Ectodermal cell (in vitro differentiated cells): ENCODE data around the gene ZNF764.
A peak's percentile ranks its signal among the peaks of the same experiment; 100 is the strongest.

Experiments
- H3K27ac ChIP-seq: 2 replicates; pipeline ENCODE4 v1.7.0; 2013; ENCODE audit warnings: mild to moderate bottlenecking, low read depth, low read length; ENCODE audit not compliant: insufficient read depth, poor library complexity, severe bottlenecking
- H3K27me3 ChIP-seq: 2 replicates; pipeline ENCODE4 v1.7.0; 2013; ENCODE audit warnings: mild to moderate bottlenecking, low read length; ENCODE audit not compliant: insufficient read depth, control insufficient read depth, poor library complexity, severe bottlenecking
- H3K36me3 ChIP-seq: one replicate; pipeline ENCODE4 v1.7.0; 2013; ENCODE audit warnings: low read length; ENCODE audit not compliant: control insufficient read depth, insufficient read depth
- H3K4me1 ChIP-seq: one replicate; pipeline ENCODE4 v1.7.0; 2013; ENCODE audit warnings: low read length; ENCODE audit not compliant: control insufficient read depth, insufficient read depth
- H3K4me3 ChIP-seq: 2 replicates; pipeline ENCODE4 v1.7.0; 2013; ENCODE audit warnings: low read depth, low read length, control low read depth; ENCODE audit not compliant: insufficient read depth
- H3K9me3 ChIP-seq: 2 replicates; pipeline ENCODE4 v1.7.0; 2013; ENCODE audit warnings: mild to moderate bottlenecking, low read length, moderate library complexity; ENCODE audit not compliant: control insufficient read depth
- WGBS, 2 experiments: methylation state at CpG; one replicate each; pipeline ENCODE4 v1.1.7; 2013; ENCODE audit warnings: missing lambda C conversion rate in 2 of 2; 5-methylcytosine and 5-hydroxymethylcytosine counted together

ZNF764 gene

DNA sequence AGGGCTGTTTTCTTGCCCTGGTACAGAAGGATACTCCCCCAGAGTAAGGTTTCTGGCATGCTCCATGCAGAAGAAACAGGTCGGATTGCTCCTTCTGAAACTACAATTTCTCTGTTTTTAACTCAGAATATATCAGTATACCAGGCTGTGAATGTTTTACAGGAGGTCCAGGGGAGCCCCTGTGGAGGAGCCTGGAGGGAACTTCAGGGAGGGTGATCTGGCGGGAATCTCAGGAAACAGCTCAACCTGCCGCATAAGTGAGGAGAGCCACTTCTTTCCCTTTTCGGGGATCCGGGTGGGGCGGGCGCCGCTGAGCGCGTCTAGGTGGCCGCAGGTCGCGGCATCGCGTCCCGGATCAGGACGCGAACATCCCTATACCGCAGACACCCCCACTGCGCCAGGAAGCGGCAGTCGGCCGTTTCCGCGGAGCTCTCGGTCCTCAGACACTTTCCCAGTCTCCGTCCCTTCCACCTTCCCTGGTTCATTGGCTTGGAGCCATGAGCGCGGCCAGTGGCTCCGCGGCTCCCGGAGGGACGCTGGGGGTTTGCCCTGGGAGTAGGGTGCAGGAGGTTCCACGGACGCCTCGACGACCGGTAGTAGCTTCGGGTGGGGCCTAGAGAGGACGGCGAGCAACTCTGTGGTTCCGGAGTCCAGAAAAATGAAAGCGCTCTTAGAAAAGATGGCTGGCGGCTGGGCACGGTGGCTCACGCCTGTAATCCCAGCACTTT lies 3.1 kb upstream of the ZNF764 start:
- H3K4me1 ChIP-seq, result peaks cover 5% of the 10 kb centered on the region
- whole genome bisulfite sequencing, 2 experiments, result 90 to 93% methylated on average over 46 of the region's 46 CpGs
- no peaks in the 10 kb centered on the region for H3K9me3 ChIP-seq
- no peak overlapping the region for H3K4me3 ChIP-seq
- no peaks in the 10 kb centered on the region for H3K27me3 ChIP-seq
- H3K36me3 ChIP-seq, result no peaks in the 10 kb centered on the region
- H3K27ac ChIP-seq, result no peak overlapping the region

DNA sequence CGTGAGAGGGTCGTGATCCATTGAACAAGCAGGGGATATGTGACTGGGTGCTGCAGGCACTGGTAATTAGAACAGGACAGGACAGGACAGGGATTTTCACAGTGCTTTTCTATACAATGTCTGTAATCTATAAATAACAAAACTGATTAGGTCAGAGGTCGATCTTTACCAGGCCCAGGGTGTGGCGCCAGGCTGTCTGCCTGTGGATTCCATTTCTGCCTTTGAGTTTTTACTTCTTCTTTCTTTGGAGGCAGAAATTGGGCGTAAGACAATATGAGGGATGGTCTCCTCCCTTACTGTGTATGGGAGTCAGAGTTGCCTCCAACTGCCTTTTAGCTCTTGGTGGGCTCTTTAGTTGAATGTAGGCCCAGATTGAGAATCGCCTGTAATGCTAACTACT lies 1.5 kb upstream of the ZNF764 start:
- no peak overlapping the region for H3K4me3 ChIP-seq
- 96 to 97% methylated on average over 6 of the region's 6 CpGs for WGBS, 2 experiments
- no peaks in the 10 kb centered on the region for H3K9me3 ChIP-seq
- H3K27ac ChIP-seq, result no peak overlapping the region
- peaks cover 5% of the 10 kb centered on the region for H3K4me1 ChIP-seq
- no peaks in the 10 kb centered on the region for H3K27me3 ChIP-seq
- peaks cover 7% of the 10 kb centered on the region for H3K36me3 ChIP-seq

DNA sequence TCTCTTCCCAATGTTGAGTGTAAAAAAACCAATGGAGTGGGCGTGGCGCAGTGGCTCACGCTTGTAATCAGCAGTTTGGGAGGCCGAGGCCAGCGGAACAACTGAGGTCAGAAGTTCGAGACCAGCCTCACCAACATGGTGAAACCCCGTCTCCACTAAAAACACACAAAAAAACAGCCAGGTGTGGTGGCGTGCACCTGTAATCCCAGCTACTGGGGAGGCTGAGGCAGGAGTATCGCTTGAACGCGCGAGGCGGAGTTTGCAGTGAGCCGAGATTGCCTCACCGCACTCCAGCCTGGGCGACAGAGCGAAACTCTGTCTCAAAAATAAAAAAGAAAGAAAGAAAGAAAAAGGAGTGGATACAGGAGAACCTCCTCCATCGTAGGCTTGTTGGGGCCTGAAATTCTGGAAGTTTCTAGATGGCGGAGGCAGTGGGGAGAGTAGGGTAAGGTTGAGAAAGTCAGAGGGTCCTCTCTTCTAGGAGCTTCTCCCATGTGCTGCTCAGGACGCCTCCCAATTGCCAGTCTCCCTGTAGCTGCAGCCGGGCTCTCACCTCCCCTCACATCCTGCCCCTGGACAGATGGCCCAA lies 709 bp upstream of the ZNF764 start:
- H3K27me3 ChIP-seq, result no peaks in the 10 kb centered on the region
- H3K36me3 ChIP-seq, result peaks cover 7% of the 10 kb centered on the region
- WGBS, 2 experiments, result 91 to 92% methylated on average over 21 of the region's 21 CpGs
- H3K4me3 ChIP-seq, result no peak overlapping the region
- H3K27ac ChIP-seq, result peak overlapping the region; percentile 86
- no peaks in the 10 kb centered on the region for H3K9me3 ChIP-seq
- H3K4me1 ChIP-seq, result peaks cover 5% of the 10 kb centered on the region

DNA sequence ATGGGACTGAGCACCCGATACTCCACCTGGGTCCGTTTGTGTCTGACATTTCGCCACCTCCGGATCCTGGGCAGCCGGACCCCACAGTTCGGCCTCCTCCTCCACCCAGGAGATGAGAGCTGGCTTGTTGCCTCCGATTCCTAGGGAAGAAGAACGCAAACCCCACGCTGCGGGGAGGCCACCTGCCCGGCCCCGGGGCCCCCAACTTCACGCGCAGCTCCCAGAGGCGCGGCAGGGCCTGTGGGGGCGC lies 542 bp downstream of the ZNF764 start:
- whole genome bisulfite sequencing, 2 experiments, result 2 to 3% methylated on average over 17 of the region's 17 CpGs
- Histone ChIP-seq H3K27me3 (no peaks in the 10 kb centered on the region), H3K4me3 (peak overlapping the region; percentile 81), H3K27ac (peak overlapping the region; percentile 86), H3K9me3 (no peaks in the 10 kb centered on the region), H3K36me3 (peaks cover 7% of the 10 kb centered on the region), H3K4me1 (peaks cover 5% of the 10 kb centered on the region)

DNA sequence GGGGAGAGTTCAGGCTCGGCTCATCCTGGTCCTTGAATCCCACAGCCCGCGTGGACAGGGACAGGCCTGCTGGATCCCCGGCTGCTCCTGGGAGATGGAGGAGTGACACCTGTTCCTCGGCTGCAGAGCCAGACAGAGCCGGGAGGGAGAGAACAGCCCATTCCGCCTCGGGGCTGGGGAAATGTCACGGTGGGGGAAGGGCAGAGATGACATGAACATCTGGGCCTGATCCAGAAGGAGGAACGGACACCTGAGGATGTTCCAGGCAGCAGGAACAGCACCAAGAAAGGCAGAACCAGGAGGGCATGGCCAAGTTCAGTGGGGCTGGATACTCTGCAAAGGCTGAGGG lies 2.1 kb downstream of the ZNF764 start:
- WGBS, 2 experiments, result 82 to 86% methylated on average over 10 of the region's 10 CpGs
- no peaks in the 10 kb centered on the region for H3K9me3 ChIP-seq
- peaks cover 5% of the 10 kb centered on the region for H3K4me1 ChIP-seq
- no peak overlapping the region for H3K4me3 ChIP-seq
- no peaks in the 10 kb centered on the region for H3K27me3 ChIP-seq
- H3K27ac ChIP-seq, result no peak overlapping the region
- peaks cover 7% of the 10 kb centered on the region for H3K36me3 ChIP-seq

DNA sequence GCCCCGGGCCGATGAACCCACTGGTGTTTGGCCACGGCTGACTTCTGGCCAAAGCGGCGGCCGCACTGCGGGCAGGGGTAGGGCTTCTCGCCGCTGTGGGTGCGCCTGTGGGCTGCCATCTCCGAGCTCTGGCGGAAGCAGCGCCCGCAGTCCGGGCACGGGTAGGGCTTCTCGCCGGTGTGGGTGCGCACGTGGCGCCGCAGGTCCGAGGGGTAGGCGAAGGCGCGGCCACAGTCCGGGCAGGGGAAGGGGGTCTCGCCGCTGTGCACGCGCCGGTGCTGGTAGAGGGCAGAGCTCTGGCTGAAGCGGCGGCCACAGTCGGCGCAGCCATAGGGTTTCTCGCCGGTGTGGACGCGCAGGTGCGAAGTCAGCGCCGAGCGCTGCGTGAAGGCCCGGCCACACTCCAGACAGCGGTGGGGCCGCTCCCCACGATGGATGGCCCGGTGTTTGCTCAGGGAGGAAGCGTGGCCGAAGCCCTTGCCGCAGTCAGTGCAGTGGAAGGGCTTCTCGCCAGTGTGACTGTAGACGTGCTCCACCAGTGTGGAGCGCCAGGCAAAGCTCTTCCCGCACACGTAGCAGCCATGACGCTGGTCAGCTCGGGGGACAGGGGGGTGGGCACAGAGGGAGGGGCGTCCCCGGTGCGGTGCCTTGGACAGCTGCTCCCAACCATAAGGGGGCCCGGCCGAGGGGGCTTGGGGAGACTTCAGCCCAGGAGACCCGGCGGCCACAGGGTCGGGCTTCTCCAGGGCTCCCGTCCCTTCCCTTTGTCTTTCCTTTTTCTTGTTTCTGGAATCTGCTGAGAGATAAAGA lies 2.7 kb downstream of the ZNF764 start:
- Histone ChIP-seq H3K4me1 (peaks cover 5% of the 10 kb centered on the region), H3K27me3 (no peaks in the 10 kb centered on the region)
- 95 to 96% methylated on average over 69 of the region's 69 CpGs for WGBS, 2 experiments

DNA sequence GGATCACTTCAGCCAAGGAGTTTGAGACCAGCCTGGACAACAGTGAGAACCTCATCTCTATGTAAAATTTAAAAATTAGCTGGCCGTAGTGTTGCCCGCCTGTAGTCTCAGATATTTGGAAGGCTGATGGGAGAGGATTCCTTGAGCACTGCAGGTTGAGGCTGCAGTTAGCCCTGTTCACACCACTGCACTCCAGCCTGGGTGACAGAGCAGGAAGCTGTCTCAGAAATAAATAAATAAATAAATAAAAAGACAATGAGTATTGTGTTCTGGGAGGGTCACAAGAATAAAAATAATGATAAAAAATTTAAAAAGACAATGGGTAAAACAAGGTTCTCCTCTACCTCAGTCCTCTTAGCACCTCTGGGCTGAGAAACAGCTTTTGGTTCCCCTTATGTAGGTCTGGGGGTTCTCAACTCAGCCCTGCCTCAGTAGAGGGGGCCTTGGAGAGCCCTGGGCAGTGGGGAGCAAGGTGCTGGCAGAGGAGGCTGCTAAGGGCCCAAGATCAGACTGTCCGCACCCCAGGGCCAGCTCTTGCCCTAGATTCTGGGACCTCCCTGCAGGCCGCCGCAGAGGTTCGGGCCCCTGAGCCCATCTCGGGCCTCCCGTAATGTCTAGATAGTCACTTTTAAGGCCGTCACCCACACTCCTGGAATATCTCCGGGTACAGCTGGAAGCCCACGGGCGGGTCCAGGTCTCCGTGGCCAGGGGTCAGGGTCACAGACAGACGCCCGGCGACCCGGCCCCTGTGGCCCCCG lies 3.4 kb downstream of the ZNF764 start:
- no peak overlapping the region for H3K4me3 ChIP-seq
- no peaks in the 10 kb centered on the region for H3K27me3 ChIP-seq
- peaks cover 5% of the 10 kb centered on the region for H3K4me1 ChIP-seq
- 96 to 97% methylated on average over 18 of the region's 18 CpGs for WGBS, 2 experiments
- H3K36me3 ChIP-seq, result peaks cover 7% of the 10 kb centered on the region
- H3K27ac ChIP-seq, result no peak overlapping the region
- H3K9me3 ChIP-seq, result no peaks in the 10 kb centered on the region

More for the DNA sequence above, 2.7 kb downstream of the ZNF764 start:
- Histone ChIP-seq H3K4me3 (no peak overlapping the region), H3K9me3 (no peaks in the 10 kb centered on the region), H3K27ac (no peak overlapping the region), H3K36me3 (peaks cover 7% of the 10 kb centered on the region)

DNA sequence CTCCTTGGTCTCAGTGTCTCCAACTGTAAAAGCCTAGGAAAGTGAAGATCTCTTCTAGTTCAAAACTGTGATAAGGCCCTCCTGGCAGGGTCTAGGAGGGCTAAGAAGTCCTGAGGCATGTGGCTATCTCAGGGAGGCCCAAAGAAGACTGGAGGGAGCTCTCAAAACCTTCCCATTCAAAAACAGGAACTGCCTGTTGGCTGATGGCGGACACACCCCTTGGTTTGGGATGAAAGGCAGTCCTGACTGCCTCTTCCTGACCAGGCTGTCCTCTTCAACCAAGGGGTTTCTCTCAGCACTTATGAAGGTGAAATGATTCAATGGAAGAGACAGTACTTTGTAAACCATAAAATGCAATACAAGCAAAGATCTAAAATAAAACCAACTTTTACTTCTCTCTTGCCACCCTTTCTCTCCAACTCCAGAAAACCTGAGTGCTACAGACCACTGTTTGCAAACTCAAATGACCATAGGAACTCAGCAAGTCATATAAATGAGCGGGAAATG lies 4.7 kb downstream of the ZNF764 start:
- Histone ChIP-seq H3K4me3 (no peak overlapping the region), H3K36me3 (peaks cover 7% of the 10 kb centered on the region), H3K4me1 (no peaks in the 10 kb centered on the region), H3K27ac (no peak overlapping the region), H3K9me3 (no peaks in the 10 kb centered on the region), H3K27me3 (no peaks in the 10 kb centered on the region)
- WGBS, 2 experiments, result 91 to 93% methylated on average over 2 of the region's 2 CpGs

DNA sequence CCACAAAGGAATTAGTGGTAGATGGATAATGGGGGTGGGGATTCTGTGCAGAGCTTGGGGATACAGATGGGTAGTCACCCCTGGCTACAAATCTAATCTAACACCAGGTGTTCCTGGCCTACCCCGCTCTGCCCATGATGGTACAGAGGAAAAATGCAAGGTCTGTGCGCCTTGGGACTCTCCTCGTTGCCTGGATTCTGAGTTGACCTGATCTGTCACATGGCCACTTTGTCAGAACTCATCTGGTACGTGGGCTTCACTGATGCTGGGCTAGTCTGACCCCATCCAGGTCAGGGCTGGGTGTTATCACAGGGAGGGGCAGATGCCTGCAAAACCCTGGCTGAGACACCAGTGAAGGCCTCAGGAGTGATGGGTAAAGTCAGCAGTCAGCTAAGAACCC lies 5.2 kb downstream of the ZNF764 start:
- no peaks in the 10 kb centered on the region for H3K27me3 ChIP-seq
- peaks cover 7% of the 10 kb centered on the region for H3K36me3 ChIP-seq
- no peaks in the 10 kb centered on the region for H3K9me3 ChIP-seq
- no peaks in the 10 kb centered on the region for H3K4me1 ChIP-seq
- H3K27ac ChIP-seq, result no peak overlapping the region
- H3K4me3 ChIP-seq, result no peak overlapping the region
- 93 to 94% methylated on average over 4 of the region's 4 CpGs for WGBS, 2 experiments

DNA sequence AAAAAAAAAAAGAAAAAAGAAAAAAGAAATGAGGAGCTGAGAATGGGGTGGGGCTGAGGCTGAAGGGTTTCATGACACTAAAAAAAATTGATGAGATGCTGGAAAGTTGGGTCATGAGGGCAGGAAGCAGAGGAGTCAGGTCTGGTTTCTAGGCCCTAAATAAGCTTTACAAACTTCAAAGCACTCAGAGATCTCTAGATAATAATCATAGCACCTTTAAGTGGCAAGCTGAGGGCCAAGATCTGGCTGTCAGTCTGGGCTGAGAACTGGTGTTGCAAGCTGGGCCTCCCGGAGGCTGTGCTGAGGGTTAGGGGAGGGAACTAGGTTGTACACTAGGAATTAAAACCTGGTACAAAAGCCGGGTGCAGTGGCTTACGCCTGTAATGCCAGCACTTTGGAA lies 6.4 kb downstream of the ZNF764 start:
- H3K27ac ChIP-seq, result no peak overlapping the region
- 90 to 95% methylated on average over 3 of the region's 3 CpGs for WGBS, 2 experiments
- H3K36me3 ChIP-seq, result peaks cover 7% of the 10 kb centered on the region
- H3K4me1 ChIP-seq, result no peaks in the 10 kb centered on the region
- H3K9me3 ChIP-seq, result no peaks in the 10 kb centered on the region
- H3K4me3 ChIP-seq, result no peak overlapping the region
- no peaks in the 10 kb centered on the region for H3K27me3 ChIP-seq
